HepG2 (cell line): ENCODE data around the gene ZDHHC24. TPM values are rescaled to one million over a fixed set of nuclear protein-coding genes. Genes with fewer than 3 reads are reported as not detected.

ENCODE experiments used
- CBFB ChIP-seq: sonication (generic); formaldehyde crosslinking; IDR thresholded peaks from 2 replicates; pipeline ENCODE4 v1.4.0; 2020; ENCODE audit warnings: missing genetic modification reagents
- CBX1 ChIP-seq: IDR thresholded peaks from one replicate; pipeline ENCODE4 v1.6.1; 2016; ENCODE audit warnings: antibody characterized with exemption, low read depth
- KDM4B ChIP-seq: sonication (generic); formaldehyde crosslinking; IDR thresholded peaks from 2 replicates; pipeline ENCODE4 v1.4.0; 2020; ENCODE audit warnings: missing genetic modification reagents
- KDM5B ChIP-seq: sonication (generic); formaldehyde crosslinking; IDR thresholded peaks from 2 replicates; pipeline ENCODE4 v1.4.0; 2020; ENCODE audit warnings: missing genetic modification reagents, mild to moderate bottlenecking, borderline replicate concordance
- MBNL3 ChIP-seq: fragments of 250-450 bp; sonication (Bioruptor Pico); conservative IDR thresholded peaks from 2 replicates; pipeline ENCODE4 v1.8.0; 2022; ENCODE audit warnings: mild to moderate bottlenecking, inconsistent platforms
- POLR2A ChIP-seq, 2 experiments: IDR thresholded peaks; 2 replicates each; pipeline ENCODE4 v1.6.1; 2011; ENCODE audit warnings: low read depth in 2 of 2, low read length in 2 of 2, mild to moderate bottlenecking in 1 of 2, moderate library complexity in 1 of 2; ENCODE audit not compliant: insufficient read depth in 1 of 2
- TCF12 ChIP-seq, 2 experiments: fragments of 450-650 bp in 1 of 2; sonication (generic) in 1 of 2; formaldehyde crosslinking in 1 of 2; IDR thresholded peaks; 2 replicates each; pipeline versions ENCODE4 v1.6.1 to v1.8.0; 2017 to 2022; ENCODE audit warnings: antibody characterized with exemption in 1 of 2, mild to moderate bottlenecking in 1 of 2, missing genetic modification reagents in 1 of 2, moderate library complexity in 1 of 2
- U2AF1 ChIP-seq: fragments of 200-400 bp; formaldehyde crosslinking; optimal IDR thresholded peaks from 2 replicates; pipeline ENCODE3; 2017; ENCODE audit warnings: mild to moderate bottlenecking, low read depth, low read length
- ZFYVE20 ChIP-seq: sonication (generic); formaldehyde crosslinking; IDR thresholded peaks from 2 replicates; pipeline ENCODE4 v1.8.0; 2023; ENCODE audit warnings: low read depth, mild to moderate bottlenecking, moderate library complexity, missing genetic modification reagents, borderline replicate concordance
- ZNF350 ChIP-seq: sonication (generic); formaldehyde crosslinking; IDR thresholded peaks from 2 replicates; pipeline ENCODE4 v1.4.0; 2020; ENCODE audit warnings: mild to moderate bottlenecking, low read depth, missing genetic modification reagents, borderline replicate concordance
- ZNF501 ChIP-seq: sonication (generic); formaldehyde crosslinking; IDR thresholded peaks from 2 replicates; pipeline ENCODE4 v1.5.1; 2020; ENCODE audit warnings: mild to moderate bottlenecking, moderate library complexity, missing genetic modification reagents
- ZNF543 ChIP-seq: sonication (generic); formaldehyde crosslinking; IDR thresholded peaks from 2 replicates; pipeline ENCODE4 v1.4.0; 2020; ENCODE audit warnings: mild to moderate bottlenecking, missing genetic modification reagents
- ZNF674 ChIP-seq: sonication (generic); formaldehyde crosslinking; IDR thresholded peaks from 2 replicates; pipeline ENCODE4 v1.5.0; 2020; ENCODE audit warnings: low read depth, mild to moderate bottlenecking, missing genetic modification reagents
- ZNF761 ChIP-seq: sonication (generic); formaldehyde crosslinking; conservative IDR thresholded peaks from 2 replicates; pipeline ENCODE4 v1.4.0; 2020; ENCODE audit warnings: mild to moderate bottlenecking, missing genetic modification reagents
- polyA plus RNA-seq, 8 experiments: library from polyadenylated mRNA; depleted of rRNA in 3 of 8; stranded (reverse) in 7 of 8; unstranded in 1 of 8; fragments of >200 nt; fragmentation: Illumina TruSeq in 4 of 8; extraction: Trizol in 4 of 8; gene quantifications; 2 replicates each; pipeline versions ENCODE4 v1.2.1 to v1.2.3, GENCODE V29; 2011 to 2016; ENCODE audit warnings: low read depth in 4 of 8, missing spikeins in 1 of 8, mixed read lengths in 1 of 8; ENCODE audit not compliant: insufficient read depth in 1 of 8
- total RNA-seq, 5 experiments: library from RNA; depleted of rRNA; stranded (reverse); fragments of >200 nt; fragmentation: Illumina TruSeq; extraction: Trizol; gene quantifications; 2 replicates each; pipeline ENCODE4 v1.2.3, GENCODE V29; 2016; ENCODE audit warnings: low read depth in 1 of 5
- TF ChIP-seq, protein P1 (sequence below): sonication (generic); formaldehyde crosslinking; IDR thresholded peaks from 2 replicates; pipeline ENCODE4 v1.5.1; 2020; ENCODE audit warnings: mild to moderate bottlenecking, missing genetic modification reagents, borderline replicate concordance
- TF ChIP-seq, protein P2 (sequence below): sonication (generic); formaldehyde crosslinking; IDR thresholded peaks from 2 replicates; pipeline ENCODE4 v1.4.0; 2020; ENCODE audit warnings: missing genetic modification reagents, borderline replicate concordance
- TF ChIP-seq, protein P3 (sequence below): sonication (generic); formaldehyde crosslinking; IDR thresholded peaks from 2 replicates; pipeline ENCODE4 v1.4.0; 2020; ENCODE audit warnings: missing genetic modification reagents

The ZDHHC24 gene
- total and polyA plus RNA-seq, 2 of the 13 experiments (the other 11 are each of a cell fraction or from before 2014, with no cell fraction given): 4.3 TPM

DNA sequence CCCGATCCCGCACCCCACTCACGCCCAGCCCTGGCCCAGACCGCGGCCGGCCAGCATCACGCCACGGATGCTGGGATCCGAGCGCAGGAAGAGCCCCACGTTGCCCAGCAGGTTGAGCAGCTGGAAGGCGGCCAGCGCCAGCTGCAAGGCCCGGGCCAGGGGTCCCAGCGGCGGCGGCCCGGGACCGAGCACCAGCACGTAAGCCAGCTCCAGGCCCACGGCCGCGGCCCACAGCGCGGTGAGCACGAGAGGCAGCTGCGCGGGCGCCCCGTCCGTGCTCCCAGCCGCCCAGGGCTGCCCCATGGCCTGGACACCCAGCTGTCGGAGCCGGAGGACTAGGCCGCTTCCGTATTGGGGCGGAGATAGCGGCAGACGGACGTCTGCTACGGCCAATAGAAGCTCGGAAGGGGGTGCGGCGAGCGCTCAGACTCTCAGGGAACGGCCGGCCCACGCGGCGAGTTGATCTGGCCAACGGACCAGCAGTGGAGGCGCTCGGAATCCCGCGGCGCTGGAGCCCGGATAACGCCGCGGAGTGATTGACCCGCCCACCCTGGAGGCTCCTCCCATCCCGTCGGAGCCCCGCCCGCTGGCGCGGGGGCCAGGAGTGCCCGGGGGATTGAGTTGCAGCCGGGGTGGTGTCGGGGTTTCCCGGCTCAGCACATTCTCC lies at the start of gene ZDHHC24 (continued):
- TF ChIP-seq, protein P1, sequence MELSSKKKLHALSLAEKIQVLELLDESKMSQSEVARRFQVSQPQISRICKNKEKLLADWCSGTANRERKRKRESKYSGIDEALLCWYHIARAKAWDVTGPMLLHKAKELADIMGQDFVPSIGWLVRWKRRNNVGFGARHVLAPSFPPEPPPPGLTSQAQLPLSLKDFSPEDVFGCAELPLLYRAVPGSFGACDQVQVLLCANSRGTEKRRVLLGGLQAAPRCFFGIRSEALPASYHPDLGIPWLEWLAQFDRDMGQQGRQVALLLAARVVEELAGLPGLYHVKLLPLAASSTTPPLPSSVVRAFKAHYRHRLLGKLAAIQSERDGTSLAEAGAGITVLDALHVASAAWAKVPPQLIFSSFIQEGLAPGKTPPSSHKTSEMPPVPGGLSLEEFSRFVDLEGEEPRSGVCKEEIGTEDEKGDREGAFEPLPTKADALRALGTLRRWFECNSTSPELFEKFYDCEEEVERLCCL (CRISPR knock-in tag): no peak
- TF ChIP-seq MBNL3 (CRISPR knock-in tag): no peak
- no peak for TF ChIP-seq TCF12 (IDR thresholded peaks at IDR 0.05)
- TF ChIP-seq TCF12 (CRISPR knock-in tag; IDR thresholded peaks at IDR 0.05): peak; percentile 60; the same call in 1 of the 2 replicates
- TF ChIP-seq, protein P2, sequence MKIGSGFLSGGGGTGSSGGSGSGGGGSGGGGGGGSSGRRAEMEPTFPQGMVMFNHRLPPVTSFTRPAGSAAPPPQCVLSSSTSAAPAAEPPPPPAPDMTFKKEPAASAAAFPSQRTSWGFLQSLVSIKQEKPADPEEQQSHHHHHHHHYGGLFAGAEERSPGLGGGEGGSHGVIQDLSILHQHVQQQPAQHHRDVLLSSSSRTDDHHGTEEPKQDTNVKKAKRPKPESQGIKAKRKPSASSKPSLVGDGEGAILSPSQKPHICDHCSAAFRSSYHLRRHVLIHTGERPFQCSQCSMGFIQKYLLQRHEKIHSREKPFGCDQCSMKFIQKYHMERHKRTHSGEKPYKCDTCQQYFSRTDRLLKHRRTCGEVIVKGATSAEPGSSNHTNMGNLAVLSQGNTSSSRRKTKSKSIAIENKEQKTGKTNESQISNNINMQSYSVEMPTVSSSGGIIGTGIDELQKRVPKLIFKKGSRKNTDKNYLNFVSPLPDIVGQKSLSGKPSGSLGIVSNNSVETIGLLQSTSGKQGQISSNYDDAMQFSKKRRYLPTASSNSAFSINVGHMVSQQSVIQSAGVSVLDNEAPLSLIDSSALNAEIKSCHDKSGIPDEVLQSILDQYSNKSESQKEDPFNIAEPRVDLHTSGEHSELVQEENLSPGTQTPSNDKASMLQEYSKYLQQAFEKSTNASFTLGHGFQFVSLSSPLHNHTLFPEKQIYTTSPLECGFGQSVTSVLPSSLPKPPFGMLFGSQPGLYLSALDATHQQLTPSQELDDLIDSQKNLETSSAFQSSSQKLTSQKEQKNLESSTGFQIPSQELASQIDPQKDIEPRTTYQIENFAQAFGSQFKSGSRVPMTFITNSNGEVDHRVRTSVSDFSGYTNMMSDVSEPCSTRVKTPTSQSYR: no peak; the same call in 1 of the 2 replicates
- TF ChIP-seq, protein P3, sequence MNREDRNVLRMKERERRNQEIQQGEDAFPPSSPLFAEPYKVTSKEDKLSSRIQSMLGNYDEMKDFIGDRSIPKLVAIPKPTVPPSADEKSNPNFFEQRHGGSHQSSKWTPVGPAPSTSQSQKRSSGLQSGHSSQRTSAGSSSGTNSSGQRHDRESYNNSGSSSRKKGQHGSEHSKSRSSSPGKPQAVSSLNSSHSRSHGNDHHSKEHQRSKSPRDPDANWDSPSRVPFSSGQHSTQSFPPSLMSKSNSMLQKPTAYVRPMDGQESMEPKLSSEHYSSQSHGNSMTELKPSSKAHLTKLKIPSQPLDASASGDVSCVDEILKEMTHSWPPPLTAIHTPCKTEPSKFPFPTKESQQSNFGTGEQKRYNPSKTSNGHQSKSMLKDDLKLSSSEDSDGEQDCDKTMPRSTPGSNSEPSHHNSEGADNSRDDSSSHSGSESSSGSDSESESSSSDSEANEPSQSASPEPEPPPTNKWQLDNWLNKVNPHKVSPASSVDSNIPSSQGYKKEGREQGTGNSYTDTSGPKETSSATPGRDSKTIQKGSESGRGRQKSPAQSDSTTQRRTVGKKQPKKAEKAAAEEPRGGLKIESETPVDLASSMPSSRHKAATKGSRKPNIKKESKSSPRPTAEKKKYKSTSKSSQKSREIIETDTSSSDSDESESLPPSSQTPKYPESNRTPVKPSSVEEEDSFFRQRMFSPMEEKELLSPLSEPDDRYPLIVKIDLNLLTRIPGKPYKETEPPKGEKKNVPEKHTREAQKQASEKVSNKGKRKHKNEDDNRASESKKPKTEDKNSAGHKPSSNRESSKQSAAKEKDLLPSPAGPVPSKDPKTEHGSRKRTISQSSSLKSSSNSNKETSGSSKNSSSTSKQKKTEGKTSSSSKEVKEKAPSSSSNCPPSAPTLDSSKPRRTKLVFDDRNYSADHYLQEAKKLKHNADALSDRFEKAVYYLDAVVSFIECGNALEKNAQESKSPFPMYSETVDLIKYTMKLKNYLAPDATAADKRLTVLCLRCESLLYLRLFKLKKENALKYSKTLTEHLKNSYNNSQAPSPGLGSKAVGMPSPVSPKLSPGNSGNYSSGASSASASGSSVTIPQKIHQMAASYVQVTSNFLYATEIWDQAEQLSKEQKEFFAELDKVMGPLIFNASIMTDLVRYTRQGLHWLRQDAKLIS: no peak
- no peak for TF ChIP-seq CBX1
- 0 out of 2 replicates have a peak, but pooled peaks have one; percentile 60 for TF ChIP-seq ZNF761 (CRISPR knock-in tag)
- peak; percentile 56; the same call in 1 of the 2 replicates for TF ChIP-seq KDM5B (CRISPR knock-in tag)
- TF ChIP-seq ZNF350: no peak; the same call in 1 of the 2 replicates
- TF ChIP-seq U2AF1: no peak
- no peak for TF ChIP-seq ZNF543 (CRISPR knock-in tag)
- TF ChIP-seq CBFB (CRISPR knock-in tag): no peak; the same call in 1 of the 2 replicates
- TF ChIP-seq KDM4B: 0 out of 2 replicates have a peak, but pooled peaks have one; percentile 25
- TF ChIP-seq ZNF674: no peak
- no peak for TF ChIP-seq ZNF501
- peak; percentile 70 to 73 for TF ChIP-seq POLR2A (IDR thresholded peaks at IDR 0.05; ENCODE audit: insufficient read depth in 1 of 2, low read depth in 2 of 2, low read length in 2 of 2)
- TF ChIP-seq ZFYVE20 (CRISPR knock-in tag): no peak
